OCI-LY7 (cell line): Measurements from ENCODE around the gene NCKAP5. TPM values are rescaled to one million over a fixed set of nuclear protein-coding genes. Genes with fewer than 3 reads are reported as not detected.

Experiments
- BruUV-seq: library from RNA; stranded (reverse); fragments of 400-500 nt; replicated peaks from 2 replicates; lab custom pipeline; 2021; lab: Mats Ljungman, UMichigan
- CTCF ChIA-PET: fragments of 300-600 bp; sonication (Branson Sonifier 250); formaldehyde crosslinking; loops from one replicate; lab custom pipeline; 2022; ENCODE audit warnings: antibody characterized with exemption; ENCODE audit not compliant: unreplicated experiment; lab: Charles Lee
- POLR2A ChIA-PET: fragments of 300-600 bp; sonication (Branson Sonifier 250); formaldehyde crosslinking; loops from one replicate; lab custom pipeline; 2022; ENCODE audit warnings: antibody characterized with exemption; lab: Charles Lee
- DNase-seq: peaks from one replicate; pipeline ENCODE4 v3.0.0-alpha.2; 2015; ENCODE audit warnings: low spot score
- H2AFZ ChIP-seq: fragments of 200-600 bp; sonication (generic), shearing (Covaris generic); 2 replicates; pipeline ENCODE4 v1.6.1; 2014; ENCODE audit warnings: mild to moderate bottlenecking, antibody characterized with exemption, low read length, moderate library complexity
- H3K27ac ChIP-seq: fragments of 200-600 bp; sonication (generic); 2 replicates; pipeline ENCODE4 v1.5.1; 2014; ENCODE audit warnings: mixed run types, low read depth, mild to moderate bottlenecking, moderate library complexity, low read length, inconsistent platforms; ENCODE audit not compliant: poor library complexity, severe bottlenecking
- H3K36me3 ChIP-seq: fragments of 200-600 bp; sonication (generic); 2 replicates; pipeline ENCODE4 v1.6.1; 2014; ENCODE audit warnings: mild to moderate bottlenecking, antibody characterized with exemption, low read length, moderate library complexity, mixed read lengths; ENCODE audit not compliant: insufficient read depth
- H3K4me1 ChIP-seq: fragments of 200-600 bp; sonication (generic); 2 replicates; pipeline ENCODE4 v1.5.1; 2014; ENCODE audit warnings: mild to moderate bottlenecking, low read length; ENCODE audit not compliant: insufficient read depth, poor library complexity, severe bottlenecking
- H3K4me2 ChIP-seq: fragments of 200-600 bp; sonication (generic); 2 replicates; pipeline ENCODE4 v1.6.1; 2014; ENCODE audit warnings: mild to moderate bottlenecking, low read length
- H3K4me3 ChIP-seq: fragments of 200-600 bp; sonication (generic); 2 replicates; pipeline ENCODE4 v1.5.1; 2014; ENCODE audit warnings: mild to moderate bottlenecking, low read depth, low read length; ENCODE audit not compliant: poor library complexity, severe bottlenecking
- H3K79me2 ChIP-seq: fragments of 200-600 bp; sonication (generic); 2 replicates; pipeline ENCODE4 v1.6.1; 2016; ENCODE audit warnings: low read depth, mild to moderate bottlenecking, low read length, moderate library complexity, mixed read lengths; ENCODE audit not compliant: insufficient read depth
- H3K9me2 ChIP-seq: fragments of 200-600 bp; sonication (generic); 2 replicates; pipeline ENCODE4 v1.6.1; 2016; ENCODE audit warnings: mild to moderate bottlenecking, low read length, mixed read lengths; ENCODE audit not compliant: insufficient read depth
- H3K9me3 ChIP-seq: fragments of 200-600 bp; sonication (generic); 2 replicates; pipeline ENCODE4 v1.6.1; 2014; ENCODE audit warnings: mild to moderate bottlenecking, mixed run types, low read length, mixed read lengths
- H4K20me1 ChIP-seq: fragments of 200-600 bp; sonication (generic); 2 replicates; pipeline ENCODE4 v1.6.1; 2014; ENCODE audit warnings: mild to moderate bottlenecking, antibody characterized with exemption, low read length, moderate library complexity, mixed read lengths; ENCODE audit not compliant: insufficient read depth
- CTCF ChIP-seq: fragments of 200-600 bp; sonication (generic); conservative IDR thresholded peaks from 2 replicates; pipeline ENCODE4 v1.5.1; 2014; ENCODE audit warnings: mild to moderate bottlenecking, antibody characterized with exemption, low read length, moderate library complexity, mixed read lengths
- EZH2phosphoT487 ChIP-seq: fragments of 200-600 bp; sonication (generic); IDR thresholded peaks from 2 replicates; pipeline ENCODE4 v1.6.1; 2018; ENCODE audit warnings: low read depth, borderline replicate concordance, mild to moderate bottlenecking, mixed run types, antibody characterized with exemption, low read length, moderate library complexity, mixed read lengths
- intact Hi-C: fragments of 100-400 bp; cut with micrococcal nuclease; formaldehyde crosslinking; loops from one replicate; pipeline ENCODE4 v1.10.0; 2022; ENCODE audit not compliant: unreplicated experiment
- total RNA-seq, 2 experiments: library from RNA; depleted of rRNA in 1 of 2; stranded (reverse); fragments of >200 nt in 1 of 2; shearing (Covaris generic) in 1 of 2; gene quantifications; 2 replicates each; pipeline ENCODE4 v1.2.3, GENCODE V29; 2014 to 2022

The NCKAP5 gene
- total RNA-seq, 2 experiments from 2014 or later, result not detected

- no peak for DNase-seq
- POLR2A ChIA-PET, result no interaction called here
- H3K4me2 ChIP-seq, result no peak overlapping the region
- H3K27ac ChIP-seq, result no peak overlapping the region
- H3K79me2 ChIP-seq, result no peaks in the 10 kb centered on the region
- no peaks in the 10 kb centered on the region for H3K4me1 ChIP-seq
- intact Hi-C loops, result no loop called here
- no peaks in the 10 kb centered on the region for H3K9me3 ChIP-seq
- CTCF ChIA-PET, result no interaction called here
- H2AFZ ChIP-seq, result no peak overlapping the region
- no peaks in the 10 kb centered on the region for H3K36me3 ChIP-seq
- TF ChIP-seq CTCF (no peak), EZH2phosphoT487 (no peak)
- no TSS peak for BruUV-seq
- no peaks in the 10 kb centered on the region for H4K20me1 ChIP-seq
- no peaks in the 10 kb centered on the region for H3K9me2 ChIP-seq
- H3K4me3 ChIP-seq, result no peak overlapping the region
Observed at GRCh38 chr2:132975193-132976105, 592.8 kb downstream of the NCKAP5 start.

GRCh38 chr2:132974467-132975095, 593.7 kb downstream of the NCKAP5 start:
- H3K79me2 ChIP-seq, result no peaks in the 10 kb centered on the region
- TF ChIP-seq CTCF (no peak), EZH2phosphoT487 (no peak)
- intact Hi-C loops, result no loop called here
- no peaks in the 10 kb centered on the region for H4K20me1 ChIP-seq
- no peaks in the 10 kb centered on the region for H3K4me1 ChIP-seq
- no peak overlapping the region for H2AFZ ChIP-seq
- no peaks in the 10 kb centered on the region for H3K36me3 ChIP-seq
- no TSS peak for BruUV-seq
- no peak overlapping the region for H3K27ac ChIP-seq
- no peak overlapping the region for H3K4me2 ChIP-seq
- no peak for DNase-seq
- H3K9me2 ChIP-seq, result no peaks in the 10 kb centered on the region
- no peaks in the 10 kb centered on the region for H3K9me3 ChIP-seq
- POLR2A ChIA-PET, result no interaction called here
- H3K4me3 ChIP-seq, result no peak overlapping the region
- CTCF ChIA-PET, result no interaction called here
